Osteoblast (primary cell): Measurements from ENCODE around the gene TM4SF18. TPM values are rescaled to one million over a fixed set of nuclear protein-coding genes. Genes with fewer than 3 reads are reported as not detected.
A peak's percentile ranks its signal among the peaks of the same experiment; 100 is the strongest.

Experiments used
- DNase-seq: peaks from one replicate; pipeline ENCODE4 v3.0.0; 2011; ENCODE audit warnings: low spot score, mixed read lengths; ENCODE audit not compliant: insufficient read length; ENCODE audit errors: missing footprints
- H2AFZ ChIP-seq: 2 replicates; pipeline ENCODE4 v1.6.0; 2011; ENCODE audit warnings: mild to moderate bottlenecking, low read length
- H3K27ac ChIP-seq: 2 replicates; pipeline ENCODE4 v1.5.1; 2011; ENCODE audit warnings: mild to moderate bottlenecking, low read depth, low read length, moderate library complexity
- H3K27me3 ChIP-seq: 2 replicates; pipeline ENCODE4 v1.6.0; 2012; ENCODE audit warnings: mild to moderate bottlenecking, control low read depth, inconsistent platforms, low read length, moderate library complexity; ENCODE audit not compliant: insufficient read depth
- H3K36me3 ChIP-seq: 2 replicates; pipeline ENCODE4 v1.5.1; 2011; ENCODE audit warnings: mild to moderate bottlenecking, low read length, control low read depth, moderate library complexity; ENCODE audit not compliant: insufficient read depth
- H3K4me1 ChIP-seq: 2 replicates; pipeline ENCODE4 v1.5.1; 2011; ENCODE audit warnings: mild to moderate bottlenecking, low read length, control low read depth, moderate library complexity; ENCODE audit not compliant: insufficient read depth
- H3K4me2 ChIP-seq: 2 replicates; pipeline ENCODE4 v1.6.0; 2011; ENCODE audit warnings: mild to moderate bottlenecking, low read length; ENCODE audit not compliant: insufficient read depth
- H3K4me3 ChIP-seq: fragments of 200-600 bp; sonication (generic); 3 replicates; pipeline ENCODE4 v1.5.1; 2012; ENCODE audit warnings: mild to moderate bottlenecking, low read length, inconsistent platforms; ENCODE audit not compliant: insufficient read depth
- H3K79me2 ChIP-seq: 2 replicates; pipeline ENCODE4 v1.6.0; 2012; ENCODE audit warnings: mild to moderate bottlenecking, low read length, control low read depth, inconsistent platforms; ENCODE audit not compliant: insufficient read depth
- H3K9me3 ChIP-seq: 2 replicates; pipeline ENCODE4 v1.5.1; 2011; ENCODE audit warnings: low read depth, low read length, control low read depth
- H4K20me1 ChIP-seq: 2 replicates; pipeline ENCODE4 v1.6.0; 2012; ENCODE audit warnings: mild to moderate bottlenecking, low read length, control low read depth; ENCODE audit not compliant: insufficient read depth
- total RNA-seq: library from RNA; depleted of rRNA; stranded (reverse); fragments of >200 nt; gene quantifications from 2 replicates; pipeline ENCODE4 v1.2.3, GENCODE V29; 2012
- TF ChIP-seq, protein P1 (sequence below): IDR thresholded peaks from 2 replicates; pipeline ENCODE4 v1.5.1; 2011; ENCODE audit warnings: mild to moderate bottlenecking, low read depth, low read length, moderate library complexity; ENCODE audit errors: extremely low read depth

Gene TM4SF18
- total RNA-seq, 1 donor, result not detected

GRCh38 chr3:149315694-149316093 lies 17.7 kb downstream of the TM4SF18 start:
- Histone ChIP-seq H2AFZ (no peak overlapping the region), H3K27me3 (no peaks in the 10 kb centered on the region), H3K4me1 (peaks cover 26% of the 10 kb centered on the region), H3K4me2 (no peak overlapping the region), H3K36me3 (no peaks in the 10 kb centered on the region), H3K79me2 (no peaks in the 10 kb centered on the region), H4K20me1 (no peaks in the 10 kb centered on the region), H3K4me3 (no peak overlapping the region), H3K9me3 (no peaks in the 10 kb centered on the region), H3K27ac (peak overlapping the region; percentile 68)
- DNase-seq, result no peak
- TF ChIP-seq, protein P1, sequence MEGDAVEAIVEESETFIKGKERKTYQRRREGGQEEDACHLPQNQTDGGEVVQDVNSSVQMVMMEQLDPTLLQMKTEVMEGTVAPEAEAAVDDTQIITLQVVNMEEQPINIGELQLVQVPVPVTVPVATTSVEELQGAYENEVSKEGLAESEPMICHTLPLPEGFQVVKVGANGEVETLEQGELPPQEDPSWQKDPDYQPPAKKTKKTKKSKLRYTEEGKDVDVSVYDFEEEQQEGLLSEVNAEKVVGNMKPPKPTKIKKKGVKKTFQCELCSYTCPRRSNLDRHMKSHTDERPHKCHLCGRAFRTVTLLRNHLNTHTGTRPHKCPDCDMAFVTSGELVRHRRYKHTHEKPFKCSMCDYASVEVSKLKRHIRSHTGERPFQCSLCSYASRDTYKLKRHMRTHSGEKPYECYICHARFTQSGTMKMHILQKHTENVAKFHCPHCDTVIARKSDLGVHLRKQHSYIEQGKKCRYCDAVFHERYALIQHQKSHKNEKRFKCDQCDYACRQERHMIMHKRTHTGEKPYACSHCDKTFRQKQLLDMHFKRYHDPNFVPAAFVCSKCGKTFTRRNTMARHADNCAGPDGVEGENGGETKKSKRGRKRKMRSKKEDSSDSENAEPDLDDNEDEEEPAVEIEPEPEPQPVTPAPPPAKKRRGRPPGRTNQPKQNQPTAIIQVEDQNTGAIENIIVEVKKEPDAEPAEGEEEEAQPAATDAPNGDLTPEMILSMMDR, result no peak

DNA sequence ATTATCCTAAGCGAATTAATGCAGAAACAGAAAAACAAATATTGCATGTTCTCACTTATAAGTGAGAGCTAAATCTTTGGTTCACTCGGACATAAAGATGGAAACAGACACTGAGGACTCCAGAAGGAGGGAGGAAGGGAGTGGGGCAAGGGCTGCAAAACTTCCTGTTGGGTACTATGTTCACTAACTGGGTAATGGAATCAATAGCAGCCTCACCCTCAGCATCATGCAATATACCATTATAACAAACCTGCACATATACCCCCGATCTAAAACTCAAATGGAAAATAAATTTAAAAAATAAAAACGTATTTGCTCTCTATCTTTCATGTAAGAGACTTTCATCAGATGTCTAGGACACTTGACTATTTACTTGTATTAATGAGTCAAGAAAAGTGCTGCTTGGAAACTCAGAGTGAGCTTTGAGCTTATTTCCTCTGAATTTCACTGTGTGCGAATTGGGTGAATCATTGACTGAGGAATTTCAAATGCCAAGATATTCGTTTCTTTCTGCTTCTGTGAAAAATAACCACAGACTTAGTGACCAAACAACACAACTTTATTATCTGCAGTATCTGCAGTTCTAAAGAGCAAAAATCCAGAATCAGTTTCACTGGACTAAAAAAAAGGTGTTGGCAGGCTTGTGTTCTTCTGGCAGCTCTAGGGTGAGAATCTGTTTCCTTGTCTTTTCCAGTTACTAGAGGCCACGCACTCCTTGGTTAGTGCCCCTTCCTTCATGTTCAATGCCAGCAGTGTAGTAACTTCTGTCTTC lies 18.4 kb downstream of the TM4SF18 start:
- TF ChIP-seq, protein P1, result no peak
- Histone ChIP-seq H2AFZ (peak overlapping the region; percentile 64), H3K4me3 (no peak overlapping the region)

GRCh38 chr3:149313542-149313941 lies 19.9 kb downstream of the TM4SF18 start:
- Histone ChIP-seq H3K4me3 (no peak overlapping the region), H3K4me1 (peaks cover 26% of the 10 kb centered on the region), H3K36me3 (no peaks in the 10 kb centered on the region), H3K79me2 (no peaks in the 10 kb centered on the region), H2AFZ (no peak overlapping the region), H3K27me3 (no peaks in the 10 kb centered on the region), H3K27ac (no peak overlapping the region), H3K9me3 (no peaks in the 10 kb centered on the region), H4K20me1 (no peaks in the 10 kb centered on the region), H3K4me2 (no peak overlapping the region)
- DNase-seq, result no peak
- TF ChIP-seq, protein P1, result no peak

More for the DNA sequence above, 18.4 kb downstream of the TM4SF18 start:
- Histone ChIP-seq H3K27ac (peak overlapping the region; percentile 68), H3K79me2 (no peaks in the 10 kb centered on the region), H4K20me1 (no peaks in the 10 kb centered on the region), H3K27me3 (no peaks in the 10 kb centered on the region), H3K4me1 (peaks cover 26% of the 10 kb centered on the region), H3K9me3 (no peaks in the 10 kb centered on the region), H3K4me2 (peak overlapping the region; percentile 58), H3K36me3 (no peaks in the 10 kb centered on the region)
- DNase-seq, result peak; percentile 85

- Histone ChIP-seq H4K20me1 (no peaks in the 10 kb centered on the region), H3K27me3 (no peaks in the 10 kb centered on the region), H3K4me1 (peaks cover 16% of the 10 kb centered on the region), H3K36me3 (no peaks in the 10 kb centered on the region), H3K4me2 (no peak overlapping the region), H2AFZ (peak overlapping the region; percentile 28), H3K4me3 (no peak overlapping the region), H3K27ac (no peak overlapping the region), H3K79me2 (no peaks in the 10 kb centered on the region), H3K9me3 (no peaks in the 10 kb centered on the region)
- TF ChIP-seq, protein P1, result no peak
- no peak for DNase-seq
Observed at GRCh38 chr3:149310796-149311534, 22.5 kb downstream of the TM4SF18 start.
